ENCODE results near the gene COLQ.
A peak's percentile ranks its signal among the peaks of the same experiment; 100 is the strongest.
"Not testable (repeated sequence)": the region's sequence is repeated elsewhere in the genome, so short reads cannot be mapped to it uniquely, and the experiment has no call there.

Gene COLQ

GRCh38 chr3:15490158-15490557 is 31.3 kb downstream of the COLQ start:
- DNase-seq (ENCODE audit: low read depth): no peak

- no peak for DNase-seq (ENCODE audit: low read depth)
Observed at GRCh38 chr3:15488002-15488401, 33.5 kb downstream of the COLQ start.

- DNase-seq (ENCODE audit: low read depth): no peak
Observed at GRCh38 chr3:15486979-15487378, 34.5 kb downstream of the COLQ start.

GRCh38 chr3:15486020-15486419 is 35.5 kb downstream of the COLQ start:
- DNase-seq (ENCODE audit: low read depth): no peak

DNA sequence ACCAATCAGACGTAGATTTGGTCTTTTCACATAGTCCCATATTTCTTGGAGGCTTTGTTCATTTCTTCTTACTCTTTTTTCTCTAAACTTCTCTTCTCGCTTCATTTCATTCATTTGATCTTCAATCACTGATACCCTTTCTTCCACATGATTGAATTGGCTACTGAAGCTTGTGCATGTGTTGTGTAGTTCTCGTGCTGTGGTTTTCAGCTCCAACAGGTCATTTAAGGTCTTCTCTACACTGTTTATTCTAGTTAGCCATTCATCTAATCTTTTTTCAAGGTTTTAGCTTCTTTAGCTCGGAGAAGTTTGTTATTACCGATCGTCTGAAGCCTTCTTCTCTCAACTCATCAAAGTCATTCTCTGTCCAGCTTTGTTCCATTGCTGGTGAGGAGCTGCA is 37.0 kb downstream of the COLQ start:
- not testable (repeated sequence) for DNase-seq (ENCODE audit: low read depth)

DNA sequence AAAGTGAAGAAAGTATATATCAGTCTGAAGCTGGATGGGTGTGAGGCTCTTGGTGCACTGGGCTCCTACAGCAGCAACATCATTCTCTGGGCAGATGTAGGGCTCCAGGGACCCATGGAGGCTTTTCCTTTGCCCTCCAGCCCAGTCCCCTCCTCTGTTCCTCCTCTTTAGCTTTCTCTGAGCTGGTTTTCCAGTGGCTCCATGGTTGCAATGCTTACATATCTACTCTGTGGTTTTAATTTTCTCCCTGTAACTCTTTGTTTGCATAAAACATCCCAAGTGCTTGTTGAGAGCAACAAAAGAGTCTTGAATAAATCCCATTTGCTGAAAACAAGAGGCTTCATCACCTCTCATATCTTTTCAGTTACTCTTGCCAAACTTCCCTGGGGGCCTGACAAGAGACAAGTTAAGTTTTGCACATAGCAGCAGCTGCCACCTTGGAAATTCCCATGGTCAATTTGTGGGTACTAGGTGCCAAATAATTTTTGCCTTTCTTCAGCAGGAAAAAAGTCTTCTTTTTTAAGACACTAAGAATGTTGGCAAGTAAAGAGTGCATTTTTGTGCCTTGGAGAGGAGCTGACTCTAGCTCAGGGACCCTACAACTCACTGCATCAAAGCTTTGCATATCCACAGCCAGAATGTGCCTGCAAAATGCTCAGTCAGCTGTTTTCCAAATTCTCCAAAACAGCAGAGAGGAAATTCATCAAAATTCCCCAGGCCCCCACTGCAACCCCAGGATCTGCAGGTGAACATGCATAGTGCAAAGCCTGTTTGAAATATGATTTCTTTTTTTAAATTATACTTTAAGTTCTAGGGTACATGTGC is 41.9 kb downstream of the COLQ start:
- no peak for DNase-seq (ENCODE audit: low read depth)

DNA sequence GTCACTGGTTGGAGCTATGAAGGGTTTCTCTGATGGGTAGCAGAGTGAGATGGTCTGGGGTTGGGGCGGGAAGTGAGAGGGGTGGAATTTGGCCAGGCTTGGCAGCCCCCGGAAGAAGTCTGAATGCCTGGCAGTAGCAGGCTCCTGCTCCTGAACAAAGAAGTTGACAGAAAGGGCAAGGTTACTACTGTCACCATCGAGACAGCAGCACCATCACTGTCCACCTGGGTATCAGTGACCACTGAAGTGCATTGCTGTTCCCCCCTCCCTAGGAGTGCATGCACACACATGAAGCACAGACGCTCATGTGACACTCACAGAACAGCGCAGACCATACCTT is 42.9 kb downstream of the COLQ start:
- DNase-seq (ENCODE audit: low read depth): no peak

GRCh38 chr3:15477951-15478639 is 43.4 kb downstream of the COLQ start:
- DNase-seq (ENCODE audit: low read depth): no peak

DNA sequence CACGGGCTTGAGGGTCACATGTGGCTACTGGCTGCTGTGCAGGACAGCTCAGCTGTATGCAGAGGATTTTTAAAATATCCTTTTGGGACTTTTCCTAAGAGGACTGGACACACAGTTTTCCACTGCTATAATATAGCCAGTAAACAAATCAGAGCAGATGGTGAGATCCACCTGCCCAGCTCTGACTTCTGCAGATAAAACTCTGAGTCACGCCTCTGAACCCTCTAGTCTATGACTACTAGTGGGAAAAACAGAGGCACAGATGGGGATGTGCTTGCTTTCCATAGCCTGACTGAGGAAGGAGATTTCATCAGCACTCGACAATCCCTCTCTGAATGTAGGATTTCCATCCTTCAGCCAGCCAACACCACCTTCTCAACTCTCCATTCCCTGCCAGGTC is 45.1 kb downstream of the COLQ start:
- DNase-seq (ENCODE audit: low read depth): peak; percentile 67

DNA sequence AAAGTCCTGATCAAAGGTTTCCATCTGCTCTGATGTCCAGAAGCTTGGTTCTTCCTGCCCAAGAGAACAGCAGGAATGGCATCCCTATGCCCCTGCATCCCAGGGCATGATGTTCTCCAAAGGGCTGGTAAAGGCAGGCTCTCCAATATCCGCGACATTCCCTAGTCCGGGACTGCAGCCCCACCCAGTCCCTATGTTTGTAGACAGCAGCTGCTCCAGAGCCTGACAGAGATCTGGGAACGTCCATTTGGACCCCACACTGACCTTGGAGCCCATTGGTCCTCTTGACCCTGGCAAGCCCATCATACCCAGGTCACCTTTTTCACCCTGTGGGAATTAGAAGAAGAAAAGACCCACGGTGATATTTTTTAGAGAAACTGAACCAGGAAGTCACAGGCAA is 46.3 kb downstream of the COLQ start:
- no peak for DNase-seq (ENCODE audit: low read depth)

GRCh38 chr3:15471861-15472260 is 49.6 kb downstream of the COLQ start:
- DNase-seq (ENCODE audit: low read depth): no peak

DNA sequence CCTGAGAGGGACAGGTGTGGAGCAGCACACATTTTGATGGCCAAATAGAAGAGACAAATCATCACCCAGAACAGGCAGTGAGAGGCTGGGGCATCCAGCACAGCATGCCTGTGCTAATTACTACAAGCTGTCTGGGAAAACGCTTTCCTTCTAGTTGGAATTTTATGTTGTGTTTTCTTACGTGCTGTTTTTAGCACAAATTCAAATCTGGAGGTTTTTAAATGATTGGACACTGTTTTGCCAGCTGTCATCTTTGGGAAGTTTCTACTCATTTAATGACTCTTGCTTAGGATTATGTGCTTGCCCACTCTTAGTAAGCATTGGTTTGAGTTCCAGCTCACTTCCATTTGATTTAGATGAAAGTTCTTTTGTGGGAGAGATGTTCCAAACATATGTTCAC is 50.7 kb downstream of the COLQ start:
- no peak for DNase-seq (ENCODE audit: low read depth)

DNA sequence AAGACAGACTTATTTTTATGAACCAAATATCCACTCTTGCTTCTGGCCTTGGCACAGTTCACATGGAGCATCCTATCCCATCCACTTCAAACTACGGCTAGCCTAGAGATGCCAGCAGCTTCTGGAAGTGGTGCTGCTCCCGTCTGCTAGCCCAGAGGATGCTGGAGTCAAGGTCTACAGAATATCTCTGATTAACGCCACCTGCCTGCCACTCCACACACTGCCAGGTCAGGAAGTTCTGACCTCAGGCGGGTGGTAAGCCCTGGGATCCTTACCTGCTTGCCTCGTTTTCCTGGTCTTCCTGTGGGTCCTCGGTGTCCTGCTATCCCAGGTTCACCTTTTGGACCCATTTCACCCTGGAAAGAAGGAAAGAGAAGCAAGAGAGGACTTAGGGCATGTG is 51.2 kb downstream of the COLQ start:
- no peak for DNase-seq (ENCODE audit: low read depth)

- DNase-seq (ENCODE audit: low read depth): no peak
Observed at GRCh38 chr3:15467227-15468181, 54.0 kb downstream of the COLQ start.

- DNase-seq (ENCODE audit: low read depth): no peak
Observed at GRCh38 chr3:15465876-15466585, 55.5 kb downstream of the COLQ start.

DNA sequence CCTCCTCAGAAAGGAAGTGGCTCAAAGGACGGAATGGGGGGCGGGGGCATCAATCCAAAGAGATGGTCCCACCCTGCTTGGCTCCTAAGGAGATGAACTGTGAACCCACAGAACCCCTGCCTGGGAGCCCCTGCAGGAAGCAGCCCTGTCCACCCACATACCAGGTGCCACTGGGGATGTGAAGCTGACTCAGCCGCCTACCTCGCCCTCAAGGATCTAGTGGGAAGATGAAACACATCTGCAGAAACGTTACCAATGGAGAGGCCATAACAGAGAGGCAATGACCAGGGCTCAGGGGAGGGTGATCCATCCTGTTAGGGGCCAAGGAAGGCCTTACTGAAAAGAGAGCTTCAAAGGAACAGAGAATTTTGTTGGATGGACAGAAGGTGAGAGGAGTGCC is 59.1 kb downstream of the COLQ start:
- DNase-seq (ENCODE audit: low read depth): no peak

DNA sequence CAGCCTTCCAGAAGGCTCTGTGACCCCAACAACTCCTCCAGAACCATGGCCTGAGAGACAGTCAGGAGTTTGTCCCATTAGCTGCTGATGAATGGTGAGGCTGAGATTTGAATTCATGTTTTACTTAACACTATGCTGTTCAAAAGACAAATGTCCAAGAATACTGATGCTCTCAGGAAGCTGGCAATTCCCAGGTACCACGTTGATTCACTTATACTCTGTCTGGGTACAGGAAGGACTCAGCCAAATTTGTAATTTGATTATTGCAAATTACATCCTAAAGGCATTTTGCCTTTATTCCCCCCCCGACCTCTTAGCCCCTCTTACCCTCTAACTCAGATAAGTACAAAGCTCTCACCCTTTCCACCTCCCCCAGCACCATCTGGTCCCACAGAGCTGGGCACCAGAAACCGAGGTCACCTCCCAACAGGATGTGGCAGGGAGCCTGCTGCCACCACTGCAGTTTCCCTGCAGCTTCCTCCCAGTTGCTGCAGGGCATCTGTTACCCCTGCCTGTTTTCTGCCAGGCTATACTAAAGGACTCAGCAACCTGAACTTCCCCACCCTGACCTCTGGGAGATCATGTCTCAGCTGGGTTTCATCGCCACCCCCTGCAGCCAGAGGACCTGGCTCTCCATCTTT is 60.5 kb downstream of the COLQ start:
- no peak for DNase-seq (ENCODE audit: low read depth)

- no peak for DNase-seq (ENCODE audit: low read depth)
Observed at GRCh38 chr3:15458212-15458780, 63.2 kb downstream of the COLQ start.

DNA sequence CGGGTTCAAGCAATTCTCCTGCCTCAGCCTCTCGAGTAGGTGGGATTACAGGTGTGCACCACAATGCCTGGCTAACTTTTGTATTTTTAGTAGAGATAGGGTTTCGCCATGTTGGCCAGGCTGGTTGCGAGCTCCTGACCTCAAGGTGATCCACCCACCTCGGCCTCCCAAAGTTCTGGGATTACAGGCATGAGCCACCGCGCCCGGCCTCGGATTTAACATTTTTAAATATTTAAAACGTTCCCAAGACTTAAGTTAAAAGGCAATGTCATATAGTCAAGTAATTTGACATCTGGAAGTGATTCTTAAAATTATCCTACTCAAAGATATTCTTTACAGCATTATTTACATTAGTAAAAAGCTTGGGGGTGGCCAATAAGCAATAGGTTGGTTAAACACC is 64.6 kb downstream of the COLQ start:
- DNase-seq (ENCODE audit: low read depth): not testable (repeated sequence)

DNA sequence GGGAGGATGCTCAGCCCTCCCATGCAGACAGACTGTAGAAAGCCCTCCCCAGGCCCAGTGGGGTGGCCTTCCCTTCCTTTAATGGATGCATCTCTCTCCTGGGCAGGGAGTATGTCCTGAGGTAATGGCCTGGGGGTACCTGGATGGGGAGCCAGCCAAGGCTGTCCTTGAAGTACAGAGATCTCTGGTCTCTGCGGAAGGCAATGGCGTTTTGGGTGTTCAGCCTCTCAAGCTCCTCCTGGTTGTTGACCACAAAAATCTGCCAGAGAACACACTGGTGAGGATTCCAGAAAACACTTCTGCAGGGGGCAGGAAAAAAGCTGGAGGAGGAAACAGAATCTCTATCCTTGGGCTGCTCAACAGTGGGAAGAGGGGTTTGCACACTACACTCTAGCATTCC is 65.2 kb downstream of the COLQ start:
- no peak for DNase-seq (ENCODE audit: low read depth)

DNA sequence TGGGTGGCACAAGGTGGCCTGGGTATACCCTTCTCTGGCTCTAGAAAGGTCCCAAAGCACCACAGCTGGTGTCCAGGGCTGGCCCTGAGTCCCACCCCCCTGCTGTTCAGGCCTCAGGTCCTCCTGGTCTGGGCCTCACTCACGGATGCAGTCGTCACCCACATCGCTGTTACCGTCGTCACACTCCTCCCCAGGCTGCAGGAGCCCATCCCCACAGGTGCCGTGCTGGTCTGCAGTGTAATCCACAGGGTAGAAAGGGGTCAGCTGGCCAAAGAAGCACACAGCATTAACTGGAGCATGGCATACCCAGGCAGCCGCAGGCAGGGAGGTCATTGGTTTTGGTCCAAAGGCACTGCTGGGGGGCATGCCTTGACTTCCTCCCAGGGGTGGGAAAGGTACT is 65.8 kb downstream of the COLQ start:
- no peak for DNase-seq (ENCODE audit: low read depth)

All from amniotic epithelial cell (primary cell).